ENCODE results near the gene CCDC159.

- TF ChIP-seq ESRRA (CRISPR knock-in tag; IDR thresholded peaks at IDR 0.05; ENCODE audit: borderline replicate concordance) (no peak), ZNF532 (CRISPR knock-in tag; IDR thresholded peaks at IDR 0.05; ENCODE audit: borderline replicate concordance) (no peak), MYBL2 (CRISPR knock-in tag; IDR thresholded peaks at IDR 0.05) (no peak)
- TF ChIP-seq, protein P1, sequence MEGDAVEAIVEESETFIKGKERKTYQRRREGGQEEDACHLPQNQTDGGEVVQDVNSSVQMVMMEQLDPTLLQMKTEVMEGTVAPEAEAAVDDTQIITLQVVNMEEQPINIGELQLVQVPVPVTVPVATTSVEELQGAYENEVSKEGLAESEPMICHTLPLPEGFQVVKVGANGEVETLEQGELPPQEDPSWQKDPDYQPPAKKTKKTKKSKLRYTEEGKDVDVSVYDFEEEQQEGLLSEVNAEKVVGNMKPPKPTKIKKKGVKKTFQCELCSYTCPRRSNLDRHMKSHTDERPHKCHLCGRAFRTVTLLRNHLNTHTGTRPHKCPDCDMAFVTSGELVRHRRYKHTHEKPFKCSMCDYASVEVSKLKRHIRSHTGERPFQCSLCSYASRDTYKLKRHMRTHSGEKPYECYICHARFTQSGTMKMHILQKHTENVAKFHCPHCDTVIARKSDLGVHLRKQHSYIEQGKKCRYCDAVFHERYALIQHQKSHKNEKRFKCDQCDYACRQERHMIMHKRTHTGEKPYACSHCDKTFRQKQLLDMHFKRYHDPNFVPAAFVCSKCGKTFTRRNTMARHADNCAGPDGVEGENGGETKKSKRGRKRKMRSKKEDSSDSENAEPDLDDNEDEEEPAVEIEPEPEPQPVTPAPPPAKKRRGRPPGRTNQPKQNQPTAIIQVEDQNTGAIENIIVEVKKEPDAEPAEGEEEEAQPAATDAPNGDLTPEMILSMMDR (IDR thresholded peaks at IDR 0.05): no peak
Observed at GRCh38 chr19:11338121-11338520, 8.2 kb upstream of the CCDC159 start.
